Stimulated activated CD4-positive, alpha-beta T cell treated with anti-CD3 and anti-CD28 coated beads, Interleukin-4, amount 100 ng/mL, for 48 hours (primary cell): ENCODE results near the gene BMP7.
"Not testable (repeated sequence)": the region's sequence is repeated elsewhere in the genome, so short reads cannot be mapped to it uniquely, and the experiment has no call there.

ENCODE experiments used
- DNase-seq, 2 donors: peaks; one replicate each; pipeline ENCODE4 v3.0.0-alpha.2; 2020; ENCODE audit warnings: low read depth in 2 of 2

BMP7 gene

DNA sequence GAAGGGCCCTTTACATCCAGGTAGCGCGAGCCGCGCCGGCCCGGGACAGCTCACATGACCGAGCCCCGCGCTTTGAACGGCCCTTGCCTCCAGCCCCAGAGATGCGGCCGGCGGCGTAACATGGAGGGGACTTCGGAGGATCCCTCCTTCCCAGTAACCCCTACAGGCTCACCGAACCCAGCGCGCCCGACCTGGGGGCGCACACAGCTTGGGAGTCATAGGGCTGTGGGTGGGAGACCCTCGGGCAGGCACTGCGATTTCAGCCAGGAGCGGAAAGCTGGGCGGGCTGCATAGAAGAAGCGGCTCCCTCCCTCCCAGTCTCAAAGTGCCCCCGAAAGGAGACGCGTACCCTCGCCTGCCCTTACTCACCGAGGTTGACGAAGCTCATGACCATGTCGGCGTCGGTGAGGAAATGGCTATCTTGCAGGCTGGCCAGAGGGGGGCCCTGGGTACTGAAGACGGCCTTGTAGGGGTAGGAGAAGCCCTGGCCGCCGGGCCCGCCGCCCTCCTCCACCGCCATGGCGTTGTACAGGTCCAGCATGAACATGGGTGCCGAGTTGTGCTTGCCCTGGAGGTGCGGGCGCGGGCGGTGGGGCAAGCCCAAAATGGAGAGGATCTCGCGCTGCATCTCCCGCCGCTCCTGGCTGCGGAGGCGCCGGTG is 975 bp downstream of the BMP7 start:
- DNase-seq = no peak

DNA sequence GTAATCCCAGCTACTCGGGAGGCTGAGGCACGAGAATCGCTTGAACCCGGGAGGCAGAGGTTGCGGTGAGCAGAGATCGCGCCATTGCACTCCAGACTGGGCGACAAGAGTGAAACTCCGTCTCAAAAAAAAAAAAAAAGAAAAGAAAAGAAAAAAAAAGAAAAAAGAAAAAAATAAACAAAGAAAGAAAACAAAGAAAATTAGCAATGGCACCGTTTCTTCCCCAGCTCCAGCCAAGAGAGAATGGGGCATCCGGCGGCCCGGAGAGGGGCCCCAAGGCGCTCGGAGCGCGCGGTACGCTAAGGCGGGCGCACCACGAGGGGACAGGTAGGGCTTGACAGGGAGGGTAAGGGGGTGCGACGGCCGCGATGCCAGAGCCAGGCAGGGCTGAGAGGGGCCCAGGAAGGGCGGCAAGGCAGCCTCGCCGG is 1.5 kb downstream of the BMP7 start:
- DNase-seq = not testable (repeated sequence)

DNA sequence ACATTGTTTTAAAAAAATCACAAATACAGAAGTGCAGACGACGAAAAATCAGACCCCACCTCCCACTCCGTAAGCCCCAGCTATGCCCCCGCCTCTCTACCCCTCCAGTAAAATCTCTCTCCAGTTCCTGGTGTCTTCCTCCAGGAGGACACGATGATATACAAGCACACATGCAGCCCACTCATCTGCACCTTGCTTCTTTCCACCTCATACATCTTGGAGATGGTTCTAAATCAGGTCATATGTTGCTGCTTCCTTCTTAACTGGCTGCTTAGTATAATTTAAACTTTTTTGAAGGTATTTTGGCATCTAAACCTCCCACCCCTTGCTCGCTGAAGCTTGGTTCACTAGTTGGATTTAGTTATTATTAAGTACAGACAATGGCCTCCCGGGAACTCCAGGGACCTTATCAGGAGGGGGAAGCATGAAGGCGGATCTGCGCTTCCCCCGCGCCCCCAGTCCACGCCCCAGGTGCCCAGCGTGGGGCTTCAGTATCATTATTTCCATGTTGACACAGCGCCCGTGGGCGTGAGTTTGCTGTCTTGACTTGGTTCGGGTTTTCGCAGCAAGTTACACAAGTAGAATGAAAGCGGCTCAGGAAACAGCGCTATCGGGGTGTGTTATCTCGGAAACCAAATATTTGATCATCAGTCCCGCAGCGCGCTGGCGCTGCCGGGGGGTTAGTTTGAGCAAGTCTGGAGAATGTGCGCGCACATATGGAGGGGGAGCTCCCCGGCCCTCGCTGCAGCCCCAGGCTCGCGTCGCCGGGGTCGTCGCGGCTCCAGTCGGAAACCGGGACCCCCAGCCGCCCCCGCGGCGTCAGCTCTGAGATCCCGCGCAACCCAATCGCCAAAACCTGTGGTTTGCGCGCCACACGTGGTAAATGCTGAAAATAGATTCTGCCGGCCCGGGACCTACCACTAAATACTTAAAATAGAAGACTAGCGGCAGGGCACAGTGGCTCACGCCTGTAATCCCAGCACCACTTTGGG is 2.3 kb downstream of the BMP7 start:
- DNase-seq = peak in 1 of 2 donors; percentile 13

DNA sequence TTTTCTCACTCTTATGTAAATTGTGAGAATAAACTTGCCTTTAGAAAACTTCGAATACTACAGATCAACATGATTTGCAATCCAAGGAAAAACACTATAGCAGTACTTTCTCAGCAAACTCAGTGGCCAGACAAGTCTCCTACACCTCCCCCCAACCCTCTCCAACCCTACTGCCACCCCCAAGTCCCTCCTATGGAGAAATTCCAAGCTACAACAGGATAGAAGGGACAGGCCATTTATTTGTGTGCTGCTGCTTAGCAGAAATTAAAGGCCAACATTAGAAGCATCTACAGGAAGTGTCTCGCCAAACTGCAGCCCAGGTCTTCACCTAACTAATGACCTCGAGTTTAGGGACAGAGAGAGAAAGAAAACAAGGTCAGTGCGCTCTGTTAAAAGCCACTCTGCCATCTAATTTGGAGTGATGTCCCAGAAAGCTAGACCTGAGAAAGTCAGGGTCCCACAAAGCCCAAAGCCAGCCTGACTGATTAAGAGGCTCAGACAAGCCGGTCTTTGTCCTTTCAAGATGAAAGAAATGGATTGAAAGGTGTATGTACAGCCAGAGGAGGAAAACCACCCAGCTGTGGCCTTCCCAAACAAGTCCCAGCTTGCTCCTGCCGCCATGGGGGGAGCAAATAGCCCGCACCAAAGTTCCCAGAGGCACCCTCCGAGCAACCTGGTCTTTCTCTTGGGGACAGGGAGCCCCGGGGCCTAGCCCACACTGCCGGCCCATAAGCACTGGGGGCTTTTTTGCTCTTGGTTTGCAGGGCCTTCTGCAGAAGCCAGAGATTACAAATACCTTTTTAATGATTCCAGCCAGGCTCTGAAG is 3.4 kb downstream of the BMP7 start:
- no peak for DNase-seq

DNA sequence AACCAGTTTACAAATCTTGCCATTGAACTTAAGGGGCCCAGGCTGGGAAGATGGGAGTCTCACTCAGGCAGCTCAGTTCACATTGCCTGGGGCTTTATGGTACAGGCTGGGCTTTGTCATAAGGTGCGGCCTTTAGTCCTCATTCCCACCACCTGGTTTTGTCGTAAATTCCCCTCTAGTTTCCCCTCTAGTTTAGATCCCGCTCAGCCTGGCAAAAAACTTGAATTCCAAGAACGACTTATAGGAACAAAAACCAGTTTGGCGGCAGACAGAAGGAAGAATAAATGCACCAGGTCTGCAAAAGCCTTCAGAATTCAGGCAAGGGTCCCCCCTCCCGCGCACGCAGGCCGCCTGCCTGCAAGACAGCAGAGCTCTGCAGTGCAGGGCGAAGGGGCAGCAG is 4.1 kb downstream of the BMP7 start:
- DNase-seq = no peak

DNA sequence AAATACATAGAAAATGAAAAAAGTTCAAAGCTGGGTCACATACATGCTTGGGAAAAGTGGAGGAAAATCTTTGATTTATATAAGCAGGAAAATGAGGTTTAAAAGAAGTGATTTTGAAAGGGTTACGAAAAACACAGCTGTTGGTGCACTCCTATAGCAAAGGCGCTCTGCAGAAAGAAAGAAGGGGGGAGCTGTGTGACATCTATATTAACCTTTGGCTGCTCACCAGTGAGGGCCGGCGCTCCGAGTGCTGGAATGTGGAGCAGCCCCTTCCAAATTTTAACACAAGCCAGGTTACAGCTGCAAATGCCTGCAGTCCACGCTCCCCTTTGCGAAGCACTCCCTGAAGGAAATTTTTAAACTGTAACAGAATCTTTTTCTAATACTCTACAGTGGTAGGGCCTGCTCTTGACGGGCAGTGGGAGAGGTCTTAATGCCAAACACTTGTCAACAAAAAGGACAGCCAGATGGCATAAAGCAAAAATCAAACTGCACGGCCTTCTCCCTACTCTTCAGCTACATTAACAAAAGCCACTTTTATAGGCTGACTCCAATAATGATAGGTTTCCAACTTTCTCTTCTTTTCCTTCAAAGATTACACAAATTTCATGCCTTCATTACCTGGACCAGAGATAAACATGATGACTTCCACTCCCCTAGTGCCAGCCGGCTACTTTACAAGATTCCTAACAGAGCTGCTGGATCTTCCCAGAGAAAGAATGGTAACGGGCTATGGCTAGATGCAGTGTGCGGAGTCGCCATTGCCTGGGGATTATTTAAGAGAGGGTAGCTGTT is 4.8 kb downstream of the BMP7 start:
- no peak for DNase-seq

DNA sequence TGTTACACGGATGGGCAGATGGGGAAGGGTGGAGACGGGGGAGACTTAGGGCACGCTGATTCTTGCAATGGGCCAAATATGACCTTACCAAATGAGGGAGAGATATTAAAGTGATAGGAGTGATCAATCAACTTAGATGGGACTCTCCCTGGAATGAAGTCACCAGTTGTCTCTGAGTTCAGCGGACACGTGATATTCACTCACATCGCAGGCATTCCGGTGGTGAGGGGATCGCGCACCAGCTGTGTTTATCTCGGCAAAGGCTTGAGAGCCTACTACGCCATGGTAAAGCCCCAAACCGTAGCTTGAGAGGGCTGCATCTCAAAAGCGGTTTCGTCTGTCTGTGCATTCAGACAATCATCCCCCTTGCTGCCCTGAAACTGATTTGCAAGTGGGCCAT is 5.5 kb downstream of the BMP7 start:
- no peak for DNase-seq

DNA sequence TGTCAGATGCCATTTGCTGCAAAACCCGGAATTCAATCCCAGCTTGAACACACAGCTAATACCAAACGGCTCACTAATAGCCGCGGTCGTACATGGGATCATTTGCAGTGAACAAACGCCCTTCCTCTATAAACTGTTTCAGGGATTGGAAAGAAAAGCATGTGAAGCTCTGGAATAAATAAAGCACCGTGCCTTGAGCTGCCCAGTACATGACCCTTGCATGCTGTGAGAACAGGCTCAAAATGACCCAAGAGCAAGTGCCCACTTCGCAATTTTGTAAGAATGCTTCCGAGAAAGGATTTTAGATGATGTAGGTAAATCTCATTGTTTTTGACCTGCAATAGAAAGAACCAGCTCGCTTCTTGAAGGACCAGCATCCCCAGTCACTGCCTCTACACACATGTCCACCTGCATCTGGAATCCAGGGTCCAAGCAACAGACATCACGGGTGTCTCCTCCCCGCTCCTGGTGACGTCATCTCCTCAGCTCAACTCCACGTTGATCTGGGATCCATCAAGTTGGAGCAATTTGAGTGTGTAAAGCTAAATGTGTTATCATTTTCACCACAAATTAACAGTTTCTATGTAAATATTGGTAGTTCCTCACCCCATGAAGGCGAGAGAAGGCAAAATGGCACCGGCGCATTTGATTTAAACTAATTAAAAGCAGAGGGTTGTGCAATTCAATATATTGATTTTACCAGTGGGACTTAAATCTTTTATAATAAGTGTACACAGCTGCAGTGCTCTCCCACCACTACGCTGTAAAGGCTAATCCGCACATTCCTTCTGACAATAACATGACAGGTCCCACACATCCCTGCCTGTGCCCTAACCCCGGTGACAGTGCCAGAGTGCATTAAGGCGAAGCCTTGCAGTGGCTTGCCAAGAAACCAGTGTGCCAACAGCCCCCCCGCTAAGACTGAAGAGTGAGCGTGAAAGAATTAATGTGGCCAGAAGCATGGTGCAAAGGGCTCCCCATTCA is 6.2 kb downstream of the BMP7 start:
- DNase-seq = no peak

DNA sequence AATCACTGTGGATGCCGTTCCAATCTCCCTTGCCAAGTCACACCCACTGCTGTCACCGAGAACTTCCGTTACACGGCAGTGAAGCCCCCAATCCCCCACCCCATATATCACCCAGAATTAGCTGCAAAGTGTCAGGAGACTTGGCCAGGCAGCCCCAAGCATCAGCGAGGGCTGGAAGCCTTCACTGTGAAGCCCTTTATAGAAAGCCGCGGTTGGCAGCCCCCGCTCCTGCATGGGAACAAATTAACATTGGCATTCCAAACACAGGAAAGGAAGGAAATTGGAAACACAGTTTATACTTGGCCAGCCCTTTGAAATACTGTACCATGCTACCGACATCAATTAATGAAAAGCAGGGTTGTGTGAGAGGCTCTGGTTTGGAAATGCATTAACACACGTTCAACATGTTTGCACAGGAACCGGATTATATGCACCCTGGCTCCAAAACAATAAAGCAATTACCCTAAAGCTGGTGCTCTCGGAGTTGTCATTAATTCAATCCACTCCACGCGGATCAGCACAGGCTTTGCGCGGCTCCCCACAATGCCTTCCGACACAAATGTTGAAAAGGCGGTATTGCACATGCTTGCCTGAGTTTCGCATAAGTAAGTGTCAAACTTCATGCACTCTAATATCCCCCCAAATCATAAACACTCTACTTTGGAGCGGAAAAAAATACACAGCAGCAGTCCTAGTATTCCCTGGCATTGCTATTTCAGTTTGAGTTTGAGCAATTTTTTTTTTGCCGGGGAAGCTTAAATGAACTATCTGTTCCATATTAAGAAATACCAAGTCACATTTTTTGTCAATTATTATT is 7.1 kb downstream of the BMP7 start:
- no peak for DNase-seq

DNA sequence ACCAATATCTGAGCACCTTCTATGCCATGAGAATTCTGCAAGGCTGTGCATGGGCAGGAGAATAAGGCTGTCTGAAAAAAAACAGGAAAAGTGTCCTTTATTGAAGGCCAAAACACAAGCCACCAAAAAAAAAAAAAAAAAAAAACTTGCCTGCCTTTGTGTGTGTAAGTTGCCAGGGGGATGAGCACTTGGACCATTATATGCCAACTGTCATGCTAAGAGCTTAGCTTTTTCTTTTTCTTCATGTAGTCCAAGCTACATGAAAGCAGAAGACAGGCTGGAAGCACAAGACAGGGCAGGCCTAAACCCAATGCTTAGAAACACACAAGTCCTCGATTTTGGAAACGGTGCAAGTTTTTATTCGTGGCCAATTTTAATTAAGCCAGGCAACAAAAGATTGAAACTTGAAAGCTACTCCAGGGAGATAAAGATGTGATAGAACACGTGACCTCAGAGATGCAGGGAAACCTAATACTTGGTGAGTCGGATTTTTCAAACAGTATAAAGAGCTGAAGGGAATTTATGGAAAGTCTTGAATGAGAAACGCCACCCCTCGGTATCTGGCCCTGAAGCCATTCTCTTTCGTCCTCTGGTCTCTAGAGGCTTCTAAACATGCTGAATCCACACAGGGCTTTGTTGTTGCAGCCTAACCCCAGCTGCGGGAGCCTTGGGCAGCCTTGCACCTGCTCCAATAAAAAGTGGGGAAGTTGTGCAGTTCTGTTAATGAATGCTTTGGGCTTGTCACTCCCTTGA is 8.6 kb downstream of the BMP7 start:
- no peak for DNase-seq

DNA sequence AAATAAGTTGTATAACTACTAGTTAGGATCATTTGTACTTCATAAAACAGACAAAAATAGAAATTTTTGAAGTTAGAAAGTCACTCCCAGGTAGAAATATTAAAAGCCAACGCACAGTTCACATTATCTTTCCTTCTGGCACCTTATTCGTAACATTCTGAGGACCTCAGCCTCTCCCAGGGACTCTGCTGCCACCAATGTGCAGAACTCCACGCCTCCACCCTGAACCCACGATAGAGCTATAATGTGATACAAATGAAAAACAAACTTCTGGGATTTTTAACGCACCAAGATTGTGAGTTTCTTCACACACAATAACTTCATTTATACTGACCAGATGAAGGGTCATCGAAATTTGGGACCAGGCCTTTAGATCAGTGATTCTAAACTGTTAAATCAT is 9.5 kb downstream of the BMP7 start:
- no peak for DNase-seq

DNA sequence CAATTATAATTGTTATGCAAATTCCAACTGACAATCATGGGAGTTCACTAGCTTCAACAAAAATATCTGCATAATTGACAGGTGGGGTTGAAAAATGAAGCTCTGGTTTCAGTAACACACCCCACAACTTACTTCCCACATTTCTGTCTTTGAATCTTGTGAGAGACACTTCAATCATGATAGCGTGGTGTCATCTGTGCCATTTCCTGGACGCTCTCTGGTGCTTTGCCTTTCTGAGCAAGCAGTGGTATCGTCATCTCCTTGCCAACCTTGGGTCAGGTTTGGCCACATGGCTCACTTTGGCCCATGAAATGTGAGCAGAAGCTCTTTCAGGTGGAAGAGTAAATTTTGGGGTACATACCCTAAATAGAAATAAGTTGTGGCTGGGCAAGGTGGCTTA is 10.2 kb downstream of the BMP7 start:
- DNase-seq = no peak

DNA sequence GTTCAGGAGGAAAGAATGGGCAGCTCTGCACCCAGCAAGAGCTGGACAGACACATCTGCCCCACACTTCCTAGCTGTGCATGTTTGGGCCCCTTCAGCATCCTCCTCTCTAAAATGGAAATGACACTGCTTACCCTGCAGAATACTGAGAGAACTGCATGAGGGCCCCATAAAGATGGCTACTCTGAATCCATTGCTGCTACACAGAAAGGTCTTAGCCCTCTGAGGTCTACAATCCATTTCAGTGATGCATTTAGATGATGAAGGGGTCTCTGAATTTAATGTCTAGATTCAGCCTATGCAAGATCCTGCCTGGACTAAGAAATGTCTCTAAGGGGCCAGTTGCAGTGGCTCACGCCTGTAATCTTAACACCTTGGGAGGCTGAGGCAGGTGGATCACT is 11.3 kb downstream of the BMP7 start:
- DNase-seq = no peak

DNA sequence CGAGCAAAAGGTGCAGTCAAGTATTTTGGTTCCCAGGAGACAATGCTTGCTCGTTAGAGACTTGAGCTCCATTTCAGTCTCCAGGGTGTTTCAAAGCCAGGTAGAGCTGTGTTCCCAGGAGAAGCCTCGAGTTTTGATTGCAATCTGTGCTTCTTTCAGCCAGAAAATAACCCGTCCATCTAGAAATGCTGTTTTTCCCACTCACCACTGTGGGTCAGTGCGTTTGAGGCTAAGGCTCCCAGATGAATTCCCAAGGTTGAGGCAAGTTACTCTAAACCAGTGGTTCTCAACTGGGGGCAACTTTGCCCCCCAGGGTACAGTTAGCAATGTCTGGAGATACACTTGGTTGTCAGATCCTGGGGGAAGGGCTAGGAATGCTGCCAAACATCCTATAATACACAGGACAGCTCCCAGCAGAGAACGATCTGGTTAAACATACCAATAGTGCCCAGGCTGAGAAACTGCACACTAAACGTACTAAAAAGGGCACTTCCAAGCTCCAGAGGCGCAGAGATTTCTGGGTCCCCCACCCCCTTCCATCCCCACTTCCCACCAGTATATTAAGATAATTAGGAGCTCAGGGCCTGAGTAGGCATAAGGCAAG is 13.8 kb downstream of the BMP7 start:
- DNase-seq = no peak

DNA sequence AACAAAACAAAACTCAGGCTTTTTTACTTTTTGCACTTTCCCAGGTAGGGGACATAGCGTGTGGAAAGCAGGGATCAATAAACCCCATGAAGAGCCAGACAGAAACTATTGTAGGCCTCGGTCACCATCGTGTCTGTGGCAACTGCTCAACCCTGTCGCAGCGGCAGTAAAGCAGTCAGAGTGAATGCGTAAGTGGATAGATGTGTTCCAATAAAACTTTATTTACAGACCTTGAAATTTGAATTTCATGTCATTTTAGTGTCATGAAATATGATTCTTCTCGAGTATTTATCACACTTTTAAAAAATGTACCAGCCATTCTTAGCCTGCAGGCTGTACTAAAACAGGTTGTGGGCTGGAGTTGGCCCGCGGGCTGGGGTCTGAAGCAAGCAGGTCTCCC is 14.5 kb downstream of the BMP7 start:
- DNase-seq = no peak

DNA sequence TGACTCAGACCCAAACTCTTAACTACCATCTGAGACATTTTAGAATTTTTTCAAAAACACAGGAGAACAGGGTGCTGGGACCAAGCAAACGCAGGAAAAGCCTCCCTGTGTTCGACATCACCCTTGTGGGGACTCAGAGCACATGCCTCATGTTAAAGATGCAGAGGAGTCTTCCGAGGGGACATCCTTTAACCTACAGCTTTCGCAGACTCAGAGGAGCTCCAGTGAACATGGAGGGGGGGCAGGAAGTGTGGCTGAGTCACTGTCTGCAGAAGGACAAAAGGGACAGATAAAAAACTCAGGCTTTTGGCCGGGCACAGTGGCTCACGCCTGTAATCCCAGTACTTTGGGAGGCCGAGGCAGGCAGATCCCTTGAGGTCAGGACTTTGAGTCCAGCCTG is 15.1 kb downstream of the BMP7 start:
- DNase-seq = no peak

DNA sequence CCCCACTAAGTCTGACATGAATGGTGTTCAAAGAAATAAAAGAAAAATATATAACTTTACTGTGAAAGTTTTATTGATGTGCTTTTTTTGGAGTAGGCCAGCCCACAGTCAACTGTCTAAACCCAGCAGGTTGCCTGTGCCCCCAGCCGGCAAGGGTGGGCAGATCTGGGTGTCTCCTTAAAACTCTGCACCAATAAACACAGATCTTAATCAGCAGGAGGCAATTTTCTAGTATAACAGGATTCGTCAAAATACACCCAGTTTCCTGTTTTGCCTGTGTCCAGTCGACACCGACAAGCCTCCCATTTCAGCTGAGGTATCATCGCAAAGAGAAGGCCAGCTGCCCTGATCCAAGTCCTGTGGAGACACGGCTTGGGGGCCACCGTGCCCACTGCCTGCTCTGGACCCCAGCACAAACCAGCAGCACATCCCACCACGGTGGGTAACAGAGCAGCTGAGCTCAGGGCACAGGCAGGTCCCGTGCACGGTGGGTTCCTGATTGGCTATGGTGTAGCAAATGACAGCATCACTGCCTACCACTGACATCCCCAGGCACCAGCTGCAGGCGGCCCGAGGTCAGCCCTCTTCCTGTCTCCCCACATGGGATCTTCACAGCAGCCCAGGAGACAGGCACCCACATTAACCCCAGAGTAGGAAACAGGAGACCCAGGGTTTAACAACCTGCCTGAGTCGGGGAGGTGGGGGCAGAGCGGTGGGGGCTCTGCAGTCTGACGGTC is 15.7 kb downstream of the BMP7 start:
- DNase-seq = no peak
